Smooth muscle cell (in vitro differentiated cells): ENCODE measurements around the gene CCDC83. TPM values are rescaled to one million over a fixed set of nuclear protein-coding genes. Genes with fewer than 3 reads are reported as not detected.
A peak's percentile ranks its signal among the peaks of the same experiment; 100 is the strongest.
"Not testable (repeated sequence)": the region's sequence is repeated elsewhere in the genome, so short reads cannot be mapped to it uniquely, and the experiment has no call there.

Source experiments
- DNase-seq: peaks from one replicate; lab custom pipeline; 2025; ENCODE audit not compliant: unreplicated experiment; lab: John Stamatoyannopoulos, UW
- H2AFZ ChIP-seq: fragments of 200-600 bp; sonication (generic); 2 replicates; pipeline ENCODE4 v1.6.0; 2016; ENCODE audit warnings: antibody characterized with exemption, low read depth, mild to moderate bottlenecking
- H3F3A ChIP-seq: fragments of 200-600 bp; sonication (generic); 2 replicates; pipeline ENCODE4 v1.6.0; 2017; ENCODE audit warnings: antibody characterized with exemption, low read depth
- H3K27ac ChIP-seq: fragments of 200-600 bp; sonication (generic); 2 replicates; pipeline ENCODE4 v1.5.1; 2016; ENCODE audit warnings: low read depth, mild to moderate bottlenecking
- H3K27me3 ChIP-seq: fragments of 200-600 bp; sonication (generic); 2 replicates; pipeline ENCODE4 v1.6.1; 2016; ENCODE audit warnings: low read depth, mild to moderate bottlenecking
- H3K36me3 ChIP-seq: fragments of 200-600 bp; sonication (generic); 2 replicates; pipeline ENCODE4 v1.5.1; 2016; ENCODE audit warnings: low read depth
- H3K4me1 ChIP-seq: fragments of 200-600 bp; sonication (generic); 2 replicates; pipeline ENCODE4 v1.5.1; 2016; ENCODE audit warnings: low read depth
- H3K4me2 ChIP-seq: fragments of 200-600 bp; sonication (generic); 2 replicates; pipeline ENCODE4 v1.6.0; 2016; ENCODE audit warnings: mild to moderate bottlenecking
- H3K4me3 ChIP-seq: fragments of 200-600 bp; sonication (generic); 2 replicates; pipeline ENCODE4 v1.5.1; 2016; ENCODE audit warnings: mild to moderate bottlenecking
- H3K79me2 ChIP-seq: fragments of 200-600 bp; sonication (generic); 2 replicates; pipeline ENCODE4 v1.6.0; 2016; ENCODE audit warnings: low read depth, mild to moderate bottlenecking
- H3K9ac ChIP-seq: fragments of 200-600 bp; sonication (generic); 2 replicates; pipeline ENCODE4 v1.6.0; 2016; ENCODE audit warnings: low read depth
- H3K9me3 ChIP-seq: fragments of 200-600 bp; sonication (generic); replicated peaks from 2 replicates; pipeline ENCODE4 v1.5.1; 2016; ENCODE audit warnings: low read depth
- H4K20me1 ChIP-seq: fragments of 200-600 bp; sonication (generic); 2 replicates; pipeline ENCODE4 v1.6.0; 2016; ENCODE audit warnings: low read depth
- CTCF ChIP-seq: fragments of 200-600 bp; sonication (generic); IDR thresholded peaks from 2 replicates; pipeline ENCODE4 v1.5.1; 2017; ENCODE audit warnings: borderline replicate concordance, mild to moderate bottlenecking, antibody characterized with exemption; ENCODE audit not compliant: insufficient read depth, poor library complexity, severe bottlenecking
- WGBS: methylation state at CpG from one replicate; pipeline ENCODE4 v1.1.7; 2016; ENCODE audit warnings: low lambda C conversion rate; 5-methylcytosine and 5-hydroxymethylcytosine counted together
- polyA plus RNA-seq: library from polyadenylated mRNA; unstranded; fragments of >200 nt; fragmentation: Nextera tagmentation; extraction: Ambion mirVana; gene quantifications from 2 replicates; pipeline ENCODE4 v1.2.1, GENCODE V29; 2016
- total RNA-seq: library from RNA; depleted of rRNA; stranded (reverse); fragments of >200 nt; gene quantifications from 2 replicates; pipeline ENCODE4 v1.2.3, GENCODE V29; 2014

CCDC83 gene
- total and polyA plus RNA-seq, 2 experiments from 2014 or later: not detected

GRCh38 chr11:85854557-85855340, 434 bp upstream of the CCDC83 start:
- peak overlapping the region; percentile 65 for H3K4me3 ChIP-seq
- peak overlapping the region; percentile 99 for H2AFZ ChIP-seq
- H3K27ac ChIP-seq: peak overlapping the region; percentile 75
- peak; percentile 96 for TF ChIP-seq CTCF
- H3K79me2 ChIP-seq: no peaks in the 10 kb centered on the region
- WGBS: 1% methylated on average over 57 of the region's 62 CpGs
- H3K36me3 ChIP-seq: no peaks in the 10 kb centered on the region
- H4K20me1 ChIP-seq: no peaks in the 10 kb centered on the region
- H3F3A ChIP-seq: no peaks in the 10 kb centered on the region
- no peaks in the 10 kb centered on the region for H3K9me3 ChIP-seq
- no peaks in the 10 kb centered on the region for H3K27me3 ChIP-seq
- peak overlapping the region; percentile 91 for H3K4me2 ChIP-seq
- DNase-seq: peak; percentile 87
- peaks cover 16% of the 10 kb centered on the region for H3K4me1 ChIP-seq
- H3K9ac ChIP-seq: peak overlapping the region; percentile 69

DNA sequence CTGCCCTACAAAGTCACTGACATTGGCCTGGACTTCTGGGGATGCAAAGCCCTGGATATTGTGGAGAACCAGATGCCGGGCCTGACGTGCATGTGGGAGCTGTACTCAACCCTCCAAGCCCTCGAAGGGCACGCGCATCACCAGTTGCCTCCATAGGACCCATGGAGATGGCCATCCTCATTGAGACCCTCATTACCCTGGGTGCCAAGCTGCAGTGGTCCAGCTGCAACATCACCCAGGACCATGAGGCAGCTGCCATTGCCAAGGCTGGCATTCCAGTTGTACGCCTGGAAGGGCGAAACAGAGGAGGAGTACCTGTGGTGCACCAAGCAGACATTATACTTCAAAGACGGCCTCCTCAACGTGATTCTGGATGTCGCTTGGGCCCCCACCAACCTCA, 1.9 kb downstream of the CCDC83 start:
- H3F3A ChIP-seq: no peaks in the 10 kb centered on the region
- no peaks in the 10 kb centered on the region for H4K20me1 ChIP-seq
- no peaks in the 10 kb centered on the region for H3K36me3 ChIP-seq
- H3K9ac ChIP-seq: no peak overlapping the region
- no peak overlapping the region for H2AFZ ChIP-seq
- no peak for TF ChIP-seq CTCF
- H3K4me2 ChIP-seq: no peak overlapping the region
- no peaks in the 10 kb centered on the region for H3K79me2 ChIP-seq
- H3K4me3 ChIP-seq: no peak overlapping the region
- H3K9me3 ChIP-seq: no peaks in the 10 kb centered on the region
- no peaks in the 10 kb centered on the region for H3K27me3 ChIP-seq
- WGBS: 98% methylated on average over 10 of the region's 10 CpGs
- DNase-seq: no peak
- H3K4me1 ChIP-seq: peaks cover 16% of the 10 kb centered on the region
- no peak overlapping the region for H3K27ac ChIP-seq

DNA sequence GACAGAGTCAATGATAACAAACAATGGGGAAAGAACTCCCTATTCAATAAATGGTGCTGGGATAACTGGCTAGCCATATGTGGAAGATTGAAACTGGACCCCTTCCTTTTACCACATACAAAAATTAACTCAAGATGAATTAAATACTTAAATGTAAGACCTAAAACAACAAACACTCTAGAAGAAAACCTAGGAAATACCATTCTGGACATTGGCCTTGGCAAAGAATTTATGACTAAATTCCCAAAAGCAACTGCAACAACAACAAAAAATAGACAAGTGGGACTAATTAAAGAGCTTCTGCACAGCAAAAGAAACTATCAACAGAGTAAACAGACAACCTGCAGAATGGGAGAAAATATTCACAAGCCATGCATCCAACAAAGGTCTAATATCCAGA, 4.4 kb downstream of the CCDC83 start:
- H3K79me2 ChIP-seq, H3K9me3 ChIP-seq, H3K4me2 ChIP-seq, H3K36me3 ChIP-seq, H3K4me3 ChIP-seq, H3K27me3 ChIP-seq, H3K9ac ChIP-seq, H3K27ac ChIP-seq, H4K20me1 ChIP-seq, H2AFZ ChIP-seq, DNase-seq, H3F3A ChIP-seq, H3K4me1 ChIP-seq: not testable (repeated sequence)

DNA sequence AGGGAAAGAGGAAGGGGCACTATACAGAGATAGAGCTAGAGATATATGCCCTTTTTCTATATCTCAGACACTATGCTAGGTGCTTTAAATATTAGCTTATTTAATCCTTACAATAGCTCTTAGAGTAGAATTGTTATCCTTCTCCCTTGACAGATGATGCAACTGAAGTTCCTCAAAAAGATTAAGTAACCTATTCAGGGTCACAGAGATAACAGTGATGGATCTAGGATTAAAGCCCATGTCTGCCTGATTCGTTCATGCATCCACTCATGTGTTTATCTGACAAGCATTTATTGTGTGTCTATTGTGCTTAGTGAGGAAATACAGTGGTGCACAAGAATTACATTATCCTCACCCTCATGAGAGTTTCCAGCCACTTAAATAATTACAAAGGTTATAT, 8.7 kb downstream of the CCDC83 start:
- DNase-seq: no peak
- H3K4me3 ChIP-seq: no peak overlapping the region
- no peak overlapping the region for H3K4me2 ChIP-seq
- H3K27me3 ChIP-seq: no peaks in the 10 kb centered on the region
- no peaks in the 10 kb centered on the region for H3K4me1 ChIP-seq
- H3K9me3 ChIP-seq: no peaks in the 10 kb centered on the region
- no peaks in the 10 kb centered on the region for H3K79me2 ChIP-seq
- no peaks in the 10 kb centered on the region for H3K36me3 ChIP-seq
- TF ChIP-seq CTCF: no peak
- H3F3A ChIP-seq: no peaks in the 10 kb centered on the region
- H2AFZ ChIP-seq: no peak overlapping the region
- 19% methylated on average over 1 of the region's 1 CpG for WGBS
- H3K27ac ChIP-seq: no peak overlapping the region
- H3K9ac ChIP-seq: no peak overlapping the region
- H4K20me1 ChIP-seq: no peaks in the 10 kb centered on the region
